H1 (cell line): ENCODE results near the gene DMRT1. TPM values are rescaled to one million over a fixed set of nuclear protein-coding genes. Genes with fewer than 3 reads are reported as not detected.
A peak's percentile ranks its signal among the peaks of the same experiment; 100 is the strongest.

Experiments used
- CTCF ChIA-PET: fragments of 300-600 bp; sonication (Branson Sonifier 250); formaldehyde crosslinking; loops from one replicate; lab custom pipeline; 2021; ENCODE audit not compliant: partially characterized antibody; lab: Charles Lee
- POLR2A ChIA-PET: fragments of 300-600 bp; sonication (Branson Sonifier 250); formaldehyde crosslinking; loops from one replicate; lab custom pipeline; 2021; ENCODE audit warnings: inconsistent platforms; ENCODE audit not compliant: partially characterized antibody; lab: Charles Lee
- DNase-seq, 2 experiments: peaks; one replicate each; pipeline versions ENCODE4 v3.0.0 to v3.0.0-alpha.2; 2010 to 2022; ENCODE audit warnings: low spot score in 2 of 2, low read depth in 1 of 2, mixed read lengths in 1 of 2
- FAIRE-seq: peaks from 2 replicates; lab custom pipeline; 2011; peaks lifted over from hg19 to GRCh38; lab: Jason Lieb, UNC
- H2AFZ ChIP-seq: 2 replicates; pipeline ENCODE4 v1.8.1; 2012; ENCODE audit warnings: low read length, inconsistent platforms
- H2AK5ac ChIP-seq: 2 replicates; pipeline ENCODE4 v1.6.1; 2013; ENCODE audit warnings: low read depth, low read length
- H2BK120ac ChIP-seq: replicated peaks from 2 replicates; pipeline ENCODE3; 2013; ENCODE audit warnings: low read depth, low read length, inconsistent platforms
- H2BK12ac ChIP-seq: 2 replicates; pipeline ENCODE4 v1.6.1; 2013; ENCODE audit warnings: low read depth, low read length
- H2BK15ac ChIP-seq: 2 replicates; pipeline ENCODE4 v1.6.1; 2013; ENCODE audit warnings: low read length
- H2BK20ac ChIP-seq: 2 replicates; pipeline ENCODE4 v1.6.1; 2013; ENCODE audit warnings: low read length
- H2BK5ac ChIP-seq: 2 replicates; pipeline ENCODE4 v1.6.1; 2013; ENCODE audit warnings: low read depth, low read length
- H3K14ac ChIP-seq: 2 replicates; pipeline ENCODE4 v1.6.1; 2013; ENCODE audit warnings: inconsistent platforms; ENCODE audit not compliant: insufficient read length
- H3K18ac ChIP-seq: 2 replicates; pipeline ENCODE4 v1.6.1; 2013; ENCODE audit warnings: low read length; ENCODE audit errors: extremely low read depth
- H3K23ac ChIP-seq: 2 replicates; pipeline ENCODE4 v1.6.1; 2013; ENCODE audit warnings: inconsistent platforms; ENCODE audit not compliant: insufficient read length
- H3K23me2 ChIP-seq: 2 replicates; pipeline ENCODE4 v1.6.1; 2013; ENCODE audit warnings: low read depth, low read length
- H3K27ac ChIP-seq: 2 replicates; pipeline ENCODE4 v1.6.1; 2011; ENCODE audit warnings: low read depth, low read length, inconsistent platforms
- H3K27me3 ChIP-seq, 4 experiments: replicated peaks in 1 of 4; 1 replicate in 1 of 4; 2 replicates in 3 of 4; pipeline versions ENCODE4 v1.6.1 to v1.8.1; 2011 to 2013; ENCODE audit warnings: low read length in 3 of 4, mild to moderate bottlenecking in 3 of 4, inconsistent platforms in 2 of 4, mixed read lengths in 2 of 4, moderate library complexity in 1 of 4; ENCODE audit not compliant: control insufficient read depth in 3 of 4, insufficient read depth in 3 of 4; ENCODE audit errors: extremely low read depth in 1 of 4
- H3K36me3 ChIP-seq, 4 experiments: 2 replicates each; pipeline versions ENCODE4 v1.6.1 to v1.8.1; 2011 to 2013; ENCODE audit warnings: mild to moderate bottlenecking in 4 of 4, low read length in 3 of 4, moderate library complexity in 2 of 4, control low read depth in 1 of 4, inconsistent platforms in 1 of 4; ENCODE audit not compliant: insufficient read depth in 4 of 4, control insufficient read depth in 2 of 4
- H3K4ac ChIP-seq: replicated peaks from 2 replicates; pipeline ENCODE3; 2013; ENCODE audit warnings: low read length, low read depth, mixed read lengths, inconsistent platforms; ENCODE audit not compliant: insufficient read length
- H3K4me1 ChIP-seq, 4 experiments: replicated peaks in 1 of 4; 1 replicate in 1 of 4; 2 replicates in 3 of 4; pipeline versions ENCODE4 v1.6.1 to v1.8.1; 2011 to 2013; ENCODE audit warnings: low read length in 3 of 4, inconsistent platforms in 2 of 4, mixed read lengths in 1 of 4; ENCODE audit not compliant: insufficient read depth in 4 of 4, control insufficient read depth in 3 of 4
- H3K4me2 ChIP-seq, 2 experiments: 2 replicates each; pipeline versions ENCODE4 v1.6.1 to v1.8.1; 2011 to 2013; ENCODE audit warnings: low read depth in 2 of 2, low read length in 2 of 2, control low read depth in 1 of 2, inconsistent platforms in 1 of 2, mild to moderate bottlenecking in 1 of 2; ENCODE audit not compliant: insufficient read depth in 1 of 2
- H3K4me3 ChIP-seq, 4 experiments: fragments of 200-600, 300-600 bp in 1 of 4; sonication (generic), shearing (Covaris generic), sonication (Bioruptor Twin) in 1 of 4; 2 replicates each; pipeline versions ENCODE4 v1.5.1 to v1.8.1; 2011 to 2016; ENCODE audit warnings: low read length in 4 of 4, low read depth in 3 of 4, control low read depth in 2 of 4, inconsistent platforms in 2 of 4, mild to moderate bottlenecking in 2 of 4, mixed read lengths in 1 of 4, moderate library complexity in 1 of 4; ENCODE audit not compliant: insufficient read depth in 2 of 4; ENCODE audit errors: extremely low read depth in 1 of 4
- H3K56ac ChIP-seq: replicated peaks from 2 replicates; pipeline ENCODE3; 2013; ENCODE audit warnings: low read depth, mild to moderate bottlenecking, mixed read lengths, low read length, inconsistent platforms; ENCODE audit not compliant: insufficient read length
- H3K79me1 ChIP-seq: 2 replicates; pipeline ENCODE4 v1.6.1; 2013; ENCODE audit warnings: low read depth, low read length, control low read depth
- H3K79me2 ChIP-seq, 2 experiments: 2 replicates each; pipeline versions ENCODE4 v1.6.1 to v1.8.1; 2012 to 2013; ENCODE audit warnings: low read length in 2 of 2, mild to moderate bottlenecking in 2 of 2, inconsistent platforms in 1 of 2; ENCODE audit not compliant: insufficient read depth in 2 of 2, control insufficient read depth in 1 of 2
- H3K9ac ChIP-seq, 4 experiments: replicated peaks in 1 of 4; 1 replicate in 1 of 4; 2 replicates in 3 of 4; pipeline versions ENCODE4 v1.6.1 to v1.8.1; 2011 to 2013; ENCODE audit warnings: low read depth in 3 of 4, low read length in 3 of 4, control low read depth in 2 of 4, mild to moderate bottlenecking in 2 of 4, moderate library complexity in 2 of 4, inconsistent platforms in 1 of 4; ENCODE audit errors: extremely low read depth in 1 of 4
- H3K9me3 ChIP-seq, 2 experiments: 2 replicates each; pipeline versions ENCODE4 v1.6.1 to v1.8.1; 2012 to 2013; ENCODE audit warnings: mild to moderate bottlenecking in 2 of 2, moderate library complexity in 2 of 2, control low read depth in 1 of 2, inconsistent platforms in 1 of 2, low read depth in 1 of 2, low read length in 1 of 2, mixed read lengths in 1 of 2; ENCODE audit not compliant: insufficient read depth in 2 of 2
- H4K20me1 ChIP-seq, 2 experiments: replicated peaks in 1 of 2; 2 replicates each; pipeline versions ENCODE3 to v1.8.1; 2011 to 2013; ENCODE audit warnings: inconsistent platforms in 2 of 2, low read length in 2 of 2, mild to moderate bottlenecking in 1 of 2; ENCODE audit not compliant: insufficient read depth in 2 of 2, control insufficient read depth in 1 of 2
- H4K5ac ChIP-seq: 2 replicates; pipeline ENCODE4 v1.6.1; 2013; ENCODE audit warnings: low read length, low read depth, mixed read lengths, inconsistent platforms; ENCODE audit not compliant: insufficient read length
- H4K8ac ChIP-seq: 2 replicates; pipeline ENCODE4 v1.8.0; 2013; ENCODE audit warnings: mild to moderate bottlenecking, moderate library complexity, low read length, inconsistent platforms; ENCODE audit not compliant: insufficient read depth; ENCODE audit errors: extremely low read depth
- H4K91ac ChIP-seq: replicated peaks from 2 replicates; pipeline ENCODE3; 2013; ENCODE audit warnings: low read length, mixed read lengths, inconsistent platforms; ENCODE audit not compliant: insufficient read length
- BRCA1 ChIP-seq: IDR thresholded peaks from 2 replicates; pipeline ENCODE4 v1.6.1; 2012; ENCODE audit warnings: low read depth, low read length, improper control_type of control experiment
- CTBP2 ChIP-seq: IDR thresholded peaks from 2 replicates; pipeline ENCODE4 v1.7.0; 2011; ENCODE audit warnings: borderline replicate concordance, mild to moderate bottlenecking, moderate library complexity, mixed read lengths, low read length; ENCODE audit not compliant: insufficient read depth, insufficient read length
- EZH2 ChIP-seq: fragments of 200-600 bp; sonication (generic); IDR thresholded peaks from 2 replicates; pipeline ENCODE4 v1.7.1; 2012; ENCODE audit warnings: low read depth, mild to moderate bottlenecking, moderate library complexity, low read length, inconsistent platforms; ENCODE audit not compliant: severe bottlenecking
- GTF2F1 ChIP-seq: IDR thresholded peaks from 2 replicates; pipeline ENCODE4 v1.6.1; 2012; ENCODE audit warnings: low read depth, low read length, improper control_type of control experiment, borderline replicate concordance
- JUN ChIP-seq: IDR thresholded peaks from 2 replicates; pipeline ENCODE4 v1.6.1; 2011; ENCODE audit warnings: low read depth, mild to moderate bottlenecking, improper control_type of control experiment, low read length
- NANOG ChIP-seq: IDR thresholded peaks from 2 replicates; pipeline ENCODE4 v1.6.1; 2011; ENCODE audit warnings: low read length, low read depth, mild to moderate bottlenecking, inconsistent platforms; ENCODE audit not compliant: insufficient read depth, poor library complexity, severe bottlenecking
- NRF1 ChIP-seq: IDR thresholded peaks from 2 replicates; pipeline ENCODE4 v1.6.1; 2011; ENCODE audit warnings: mild to moderate bottlenecking, low read depth, low read length, improper control_type of control experiment
- PHF8 ChIP-seq: fragments of 200-600 bp; sonication (generic); conservative IDR thresholded peaks from 2 replicates; pipeline ENCODE4 v1.7.1; 2012; ENCODE audit warnings: low read depth, mild to moderate bottlenecking, inconsistent platforms, low read length, moderate library complexity
- WGBS, 2 experiments: shearing (Covaris generic) in 1 of 2; methylation state at CpG; one replicate each; pipeline versions ENCODE4 v1.1.6 to v1.1.7; 2013 to 2015; ENCODE audit warnings: low lambda C conversion rate in 2 of 2, mixed read lengths in 2 of 2, inconsistent platforms in 1 of 2, low coverage in 1 of 2, missing lambda C conversion rate in 1 of 2; ENCODE audit not compliant: insufficient replicate concordance in 2 of 2, insufficient coverage in 1 of 2, insufficient read length in 1 of 2; ENCODE audit errors: extremely low coverage in 1 of 2, missing lambda C conversion rate in 1 of 2; 5-methylcytosine and 5-hydroxymethylcytosine counted together
- polyA plus RNA-seq, 7 experiments: library from polyadenylated mRNA; depleted of rRNA in 3 of 7; stranded (reverse) in 5 of 7; unstranded in 2 of 7; fragments of >200 nt in 5 of 7; fragments of 200-250 nt in 2 of 7; gene quantifications; 1 replicate in 5 of 7; 2 replicates in 1 of 7; 4 replicates in 1 of 7; pipeline versions ENCODE4 v1.2.1 to v1.2.3, GENCODE V29; 2011 to 2013; ENCODE audit warnings: missing spikeins in 2 of 7, mixed read lengths in 2 of 7
- total RNA-seq: library from RNA; stranded (reverse); fragmentation: NEBNext Ultra II Directional; extraction: Animal tissue kit (Norgen Biotek cat#: 25700); gene quantifications from 2 replicates; pipeline ENCODE4 v1.2.1, GENCODE V29; 2021
- TF ChIP-seq, protein P1 (sequence below): IDR thresholded peaks from 2 replicates; pipeline ENCODE4 v1.6.1; 2011; ENCODE audit warnings: low read length, improper control_type of control experiment

DMRT1 gene
- total and polyA plus RNA-seq, 2 of the 8 experiments (the other 6 are each of a cell fraction or from before 2014, with no cell fraction given) = 0.15 TPM; not detected in 1

GRCh38 chr9:801399-802071 lies 40.0 kb upstream of the DMRT1 start:
- Histone ChIP-seq H3K14ac (no peak overlapping the region), H3K27me3 (no peaks in the 10 kb centered on the region), H3K23me2 (no peaks in the 10 kb centered on the region), H3K79me2 (no peaks in the 10 kb centered on the region), H2BK20ac (no peak overlapping the region), H3K4me1 (no peaks in the 10 kb centered on the region), H4K20me1 (no peaks in the 10 kb centered on the region), H3K9me3 (no peaks in the 10 kb centered on the region), H3K56ac (no peak overlapping the region), H2BK120ac (no peak overlapping the region), H4K8ac (no peak overlapping the region), H3K18ac (no peak overlapping the region), H3K4me3 (no peak overlapping the region), H3K36me3 (no peaks in the 10 kb centered on the region), H3K4me2 (no peak overlapping the region), H4K5ac (no peak overlapping the region), H3K9ac (no peak overlapping the region), H2BK15ac (no peak overlapping the region), H3K4ac (no peak overlapping the region), H3K27ac (no peak overlapping the region), H3K23ac (no peak overlapping the region), H4K91ac (no peak overlapping the region), H3K79me1 (no peaks in the 10 kb centered on the region), H2BK5ac (no peak overlapping the region), H2AFZ (peak overlapping the region; percentile 49; the same call in 1 of the 2 replicates), H2AK5ac (no peak overlapping the region), H2BK12ac (no peak overlapping the region)
- 85% methylated on average over 11 of the region's 11 CpGs; no CpG with 5 or more reads in 1 of the 2 experiments for WGBS, 2 experiments
- CTCF ChIA-PET = interaction anchor here (1.3 to 1.5 kb wide), 3 partner anchors 15 to 81 kb away, joined by 3 to 5 read pairs (median 4); no protein-coding TSS in a partner anchor
- no peak for DNase-seq
- no peak for FAIRE-seq
- POLR2A ChIA-PET = no interaction called here
- TF ChIP-seq PHF8 (no peak), JUN (no peak), NANOG (no peak), EZH2 (no peak), CTBP2 (no peak), BRCA1 (no peak), NRF1 (no peak), GTF2F1 (no peak)
- TF ChIP-seq, protein P1, sequence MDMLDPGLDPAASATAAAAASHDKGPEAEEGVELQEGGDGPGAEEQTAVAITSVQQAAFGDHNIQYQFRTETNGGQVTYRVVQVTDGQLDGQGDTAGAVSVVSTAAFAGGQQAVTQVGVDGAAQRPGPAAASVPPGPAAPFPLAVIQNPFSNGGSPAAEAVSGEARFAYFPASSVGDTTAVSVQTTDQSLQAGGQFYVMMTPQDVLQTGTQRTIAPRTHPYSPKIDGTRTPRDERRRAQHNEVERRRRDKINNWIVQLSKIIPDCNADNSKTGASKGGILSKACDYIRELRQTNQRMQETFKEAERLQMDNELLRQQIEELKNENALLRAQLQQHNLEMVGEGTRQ = no peak
